Omental fat pad (tissue), 4 donors: ENCODE measurements around the gene PRPF4. TPM values are rescaled to one million over a fixed set of nuclear protein-coding genes. Genes with fewer than 3 reads are reported as not detected.

ENCODE experiments used
- ATAC-seq: fragments of 150-250 bp; one replicate; pipeline ENCODE4 v1.9.1; 2016; ENCODE audit warnings: mild to moderate bottlenecking, moderate library complexity; ENCODE audit not compliant: low FRiP score
- DNase-seq: peaks from one replicate; pipeline ENCODE4 v3.0.0-alpha.2; 2019; ENCODE audit warnings: low spot score
- CTCF ChIP-seq, 3 donors: fragments of 450-650 bp; IDR thresholded peaks; one replicate each; pipeline ENCODE4 v1.5.1; 2016 to 2017; ENCODE audit warnings: antibody characterized with exemption in 3 of 3, mild to moderate bottlenecking in 3 of 3, moderate library complexity in 2 of 3
- total RNA-seq, 4 donors: library from RNA; depleted of rRNA; stranded (reverse); fragments of >200 nt; gene quantifications; one replicate each; pipeline ENCODE4 v1.1.0, GENCODE V29; 2016

PRPF4 gene
- total RNA-seq, 4 donors from 2014 or later, result 15.4 to 33.9 (median 18.7) TPM

GRCh38 chr9:113254991-113255390, 20.5 kb upstream of the PRPF4 start:
- DNase-seq (no peak), ATAC-seq (no peak)
- TF ChIP-seq CTCF (IDR thresholded peaks at IDR 0.05), result no peak

- no peak for TF ChIP-seq CTCF (IDR thresholded peaks at IDR 0.05)
- no peak for DNase-seq
- no peak for ATAC-seq
Measured at GRCh38 chr9:113255438-113255837, 20.0 kb upstream of the PRPF4 start.

GRCh38 chr9:113257863-113258262, 17.6 kb upstream of the PRPF4 start:
- TF ChIP-seq CTCF (IDR thresholded peaks at IDR 0.05), result no peak
- DNase-seq (no peak), ATAC-seq (no peak)

- no peak for TF ChIP-seq CTCF (IDR thresholded peaks at IDR 0.05)
- ATAC-seq (no peak), DNase-seq (no peak)
Measured at GRCh38 chr9:113258282-113258681, 17.2 kb upstream of the PRPF4 start.

- no peak for TF ChIP-seq CTCF (IDR thresholded peaks at IDR 0.05)
- ATAC-seq (no peak), DNase-seq (no peak)
Measured at GRCh38 chr9:113261917-113262671, 13.4 kb upstream of the PRPF4 start.

GRCh38 chr9:113266174-113266573, 9.3 kb upstream of the PRPF4 start:
- no peak for DNase-seq
- TF ChIP-seq CTCF (IDR thresholded peaks at IDR 0.05), result no peak
- ATAC-seq, result no peak

- ATAC-seq (no peak), DNase-seq (no peak)
- TF ChIP-seq CTCF (IDR thresholded peaks at IDR 0.05), result no peak
Measured at GRCh38 chr9:113267911-113268566, 7.4 kb upstream of the PRPF4 start.
